Subcutaneous adipose tissue (tissue), 4 donors: ENCODE results near the gene KIFC3. TPM values are rescaled to one million over a fixed set of nuclear protein-coding genes. Genes with fewer than 3 reads are reported as not detected.

ENCODE experiments used
- total RNA-seq, 4 donors: library from RNA; depleted of rRNA; stranded (reverse); fragments of >200 nt; gene quantifications; one replicate each; pipeline ENCODE4 v1.1.0, GENCODE V29; 2016
- TF ChIP-seq, protein P1 (sequence below): fragments of 450-650 bp; IDR thresholded peaks from one replicate; pipeline ENCODE4 v1.5.1; 2016; ENCODE audit warnings: low read depth, mild to moderate bottlenecking, control low read depth, antibody characterized with exemption, moderate library complexity

KIFC3 gene, protein sequence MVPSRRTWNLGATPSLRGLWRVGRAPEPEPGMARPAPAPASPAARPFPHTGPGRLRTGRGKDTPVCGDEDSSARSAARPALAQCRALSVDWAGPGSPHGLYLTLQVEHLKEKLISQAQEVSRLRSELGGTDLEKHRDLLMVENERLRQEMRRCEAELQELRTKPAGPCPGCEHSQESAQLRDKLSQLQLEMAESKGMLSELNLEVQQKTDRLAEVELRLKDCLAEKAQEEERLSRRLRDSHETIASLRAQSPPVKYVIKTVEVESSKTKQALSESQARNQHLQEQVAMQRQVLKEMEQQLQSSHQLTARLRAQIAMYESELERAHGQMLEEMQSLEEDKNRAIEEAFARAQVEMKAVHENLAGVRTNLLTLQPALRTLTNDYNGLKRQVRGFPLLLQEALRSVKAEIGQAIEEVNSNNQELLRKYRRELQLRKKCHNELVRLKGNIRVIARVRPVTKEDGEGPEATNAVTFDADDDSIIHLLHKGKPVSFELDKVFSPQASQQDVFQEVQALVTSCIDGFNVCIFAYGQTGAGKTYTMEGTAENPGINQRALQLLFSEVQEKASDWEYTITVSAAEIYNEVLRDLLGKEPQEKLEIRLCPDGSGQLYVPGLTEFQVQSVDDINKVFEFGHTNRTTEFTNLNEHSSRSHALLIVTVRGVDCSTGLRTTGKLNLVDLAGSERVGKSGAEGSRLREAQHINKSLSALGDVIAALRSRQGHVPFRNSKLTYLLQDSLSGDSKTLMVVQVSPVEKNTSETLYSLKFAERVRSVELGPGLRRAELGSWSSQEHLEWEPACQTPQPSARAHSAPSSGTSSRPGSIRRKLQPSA
- 10 to 100 TPM; 17.9 to 58.8 (median 28.7) TPM for total RNA-seq

GRCh38 chr16:57802341-57803133, at the start of gene KIFC3:
Gene KIFC3 (minus strand): TSS chr16:57802491. CDS start chr16:57798243, 4,248 bp downstream.
- TF ChIP-seq, protein P1, sequence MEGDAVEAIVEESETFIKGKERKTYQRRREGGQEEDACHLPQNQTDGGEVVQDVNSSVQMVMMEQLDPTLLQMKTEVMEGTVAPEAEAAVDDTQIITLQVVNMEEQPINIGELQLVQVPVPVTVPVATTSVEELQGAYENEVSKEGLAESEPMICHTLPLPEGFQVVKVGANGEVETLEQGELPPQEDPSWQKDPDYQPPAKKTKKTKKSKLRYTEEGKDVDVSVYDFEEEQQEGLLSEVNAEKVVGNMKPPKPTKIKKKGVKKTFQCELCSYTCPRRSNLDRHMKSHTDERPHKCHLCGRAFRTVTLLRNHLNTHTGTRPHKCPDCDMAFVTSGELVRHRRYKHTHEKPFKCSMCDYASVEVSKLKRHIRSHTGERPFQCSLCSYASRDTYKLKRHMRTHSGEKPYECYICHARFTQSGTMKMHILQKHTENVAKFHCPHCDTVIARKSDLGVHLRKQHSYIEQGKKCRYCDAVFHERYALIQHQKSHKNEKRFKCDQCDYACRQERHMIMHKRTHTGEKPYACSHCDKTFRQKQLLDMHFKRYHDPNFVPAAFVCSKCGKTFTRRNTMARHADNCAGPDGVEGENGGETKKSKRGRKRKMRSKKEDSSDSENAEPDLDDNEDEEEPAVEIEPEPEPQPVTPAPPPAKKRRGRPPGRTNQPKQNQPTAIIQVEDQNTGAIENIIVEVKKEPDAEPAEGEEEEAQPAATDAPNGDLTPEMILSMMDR = no peak

- TF ChIP-seq, protein P1 = no peak
Measured at GRCh38 chr16:57848181-57848580, 45.9 kb upstream of the KIFC3 start.

DNA sequence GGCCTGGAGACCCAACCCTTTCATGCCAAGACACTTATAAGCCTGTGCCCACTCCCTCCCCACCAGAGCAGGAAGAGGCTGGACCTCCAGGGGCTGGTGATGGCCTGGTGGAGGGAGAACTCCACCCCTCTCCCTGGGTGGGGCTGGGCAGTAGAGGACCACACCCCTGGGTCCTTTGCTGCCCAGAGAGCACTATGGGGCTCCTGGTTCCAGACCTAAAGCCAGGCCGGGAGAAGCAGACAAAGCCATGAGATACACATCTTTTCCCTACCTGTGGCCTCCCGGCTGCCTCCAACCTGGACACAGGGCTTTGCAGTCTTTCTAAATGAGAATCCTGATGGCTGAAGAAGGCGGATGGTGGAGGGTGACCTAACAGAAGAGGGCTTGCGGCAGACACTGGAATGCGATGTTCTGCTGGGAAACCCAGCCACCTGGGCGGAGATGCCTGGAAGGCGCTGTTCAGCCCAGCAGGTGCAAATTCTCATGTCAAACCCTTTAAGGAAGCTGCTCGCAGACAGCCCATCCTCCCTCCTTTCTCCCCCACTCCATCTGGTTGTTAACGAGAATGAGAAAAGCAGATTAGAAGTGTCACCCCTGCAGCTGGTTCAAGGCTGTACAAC, 43.9 kb upstream of the KIFC3 start:
- TF ChIP-seq, protein P1 = no peak

DNA sequence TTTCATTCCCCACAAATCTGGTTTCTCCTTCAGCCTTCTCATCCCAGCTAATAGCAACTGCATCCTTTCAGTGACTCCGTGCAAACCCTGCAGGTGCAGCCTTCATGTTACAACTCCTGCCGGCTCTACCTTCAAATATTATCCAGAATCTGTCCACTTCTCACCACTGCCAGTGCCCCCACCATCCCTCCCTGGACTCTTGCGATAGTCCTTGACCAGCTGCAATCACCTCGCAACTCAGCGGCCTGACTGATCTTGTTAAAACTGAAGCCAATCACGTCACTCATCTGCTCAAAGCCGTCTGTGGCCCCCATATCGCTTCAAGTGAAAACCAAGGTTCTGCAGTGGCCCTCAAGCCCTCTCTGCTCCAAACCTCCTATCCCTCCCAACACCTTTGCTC, 42.8 kb upstream of the KIFC3 start:
- TF ChIP-seq, protein P1 = no peak

DNA sequence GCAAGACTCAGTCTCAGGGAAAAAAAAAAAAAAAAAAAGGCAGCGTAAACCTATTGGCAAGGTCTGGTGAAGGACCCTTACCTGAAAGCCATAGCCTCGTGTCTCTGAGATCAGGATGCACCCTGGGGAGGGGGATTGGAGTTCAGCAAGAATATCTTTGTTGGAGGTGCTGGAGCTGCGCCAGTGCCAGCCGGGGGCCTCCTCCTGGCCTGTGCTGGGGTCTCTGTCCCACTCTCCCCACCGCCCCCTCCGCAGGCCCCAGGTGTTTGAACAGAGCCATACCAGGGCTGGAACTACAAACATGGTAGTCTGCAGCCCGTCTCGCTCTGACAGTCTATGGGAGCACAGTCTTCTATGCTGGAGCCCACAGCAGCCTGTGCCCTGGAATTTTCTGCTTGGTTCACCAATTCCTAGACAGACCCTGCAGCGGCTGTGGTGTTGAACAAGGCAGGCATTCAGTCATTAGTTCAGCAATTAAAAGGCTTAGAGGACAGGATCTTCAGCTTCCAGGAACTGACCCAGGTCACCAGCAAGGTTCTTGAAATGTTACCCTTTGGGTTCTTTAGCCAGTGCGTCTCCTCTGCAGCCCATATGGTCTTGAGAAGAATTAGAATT, 42.2 kb upstream of the KIFC3 start:
- TF ChIP-seq, protein P1 = no peak

GRCh38 chr16:57843400-57843799, 41.1 kb upstream of the KIFC3 start:
- TF ChIP-seq, protein P1 = no peak
